HG03575 (cell line): ENCODE measurements around the gene ACSF3.

ENCODE experiments used
- ATAC-seq: cut with Tn5 transposase; IDR thresholded peaks from one replicate; pipeline ENCODE4 v1.9.1; 2021; ENCODE audit not compliant: unreplicated experiment, insufficient number of reproducible peaks, low FRiP score; ENCODE audit errors: extremely low read depth

Gene ACSF3

GRCh38 chr16:89136931-89137330, 43.3 kb downstream of the ACSF3 start:
- ATAC-seq: no peak

- no peak for ATAC-seq
Observed at GRCh38 chr16:89137666-89138512, 44.2 kb downstream of the ACSF3 start.

- no peak for ATAC-seq
Observed at GRCh38 chr16:89138513-89138795, 44.8 kb downstream of the ACSF3 start.

GRCh38 chr16:89138843-89139520, 45.3 kb downstream of the ACSF3 start:
- ATAC-seq: no peak

GRCh38 chr16:89139907-89140361, 46.3 kb downstream of the ACSF3 start:
- ATAC-seq: no peak

GRCh38 chr16:89140401-89140800, 46.7 kb downstream of the ACSF3 start:
- ATAC-seq: no peak

GRCh38 chr16:89140981-89141883, 47.6 kb downstream of the ACSF3 start:
- ATAC-seq: no peak

GRCh38 chr16:89141884-89142267, 48.2 kb downstream of the ACSF3 start:
- ATAC-seq: no peak

- no peak for ATAC-seq
Observed at GRCh38 chr16:89142474-89143195, 49.0 kb downstream of the ACSF3 start.

- no peak for ATAC-seq
Observed at GRCh38 chr16:89143201-89143741, 49.6 kb downstream of the ACSF3 start.

GRCh38 chr16:89143911-89144675, 50.4 kb downstream of the ACSF3 start:
- no peak for ATAC-seq

- ATAC-seq: no peak
Observed at GRCh38 chr16:89144681-89145080, 51.0 kb downstream of the ACSF3 start.

GRCh38 chr16:89145406-89146161, 51.9 kb downstream of the ACSF3 start:
- no peak for ATAC-seq

- ATAC-seq: no peak
Observed at GRCh38 chr16:89146211-89147005, 52.8 kb downstream of the ACSF3 start.

- ATAC-seq: no peak
Observed at GRCh38 chr16:89147085-89147817, 53.6 kb downstream of the ACSF3 start.

- ATAC-seq: no peak
Observed at GRCh38 chr16:89149386-89149785, 55.7 kb downstream of the ACSF3 start.
